OCI-M1 (cell line): ENCODE measurements around the gene PLIN4.

ENCODE experiments used
- DNase-seq: peaks from one replicate; lab custom pipeline; 2025; lab: John Stamatoyannopoulos, UW

The PLIN4 gene

GRCh38 chr19:4455719-4456475 lies 62.4 kb downstream of the PLIN4 start:
- no peak for DNase-seq

- DNase-seq = peak; percentile 4
Measured at GRCh38 chr19:4454747-4455718, 63.3 kb downstream of the PLIN4 start.

GRCh38 chr19:4453232-4454179 lies 64.8 kb downstream of the PLIN4 start:
- DNase-seq = no peak

GRCh38 chr19:4452230-4452990 lies 65.9 kb downstream of the PLIN4 start:
- DNase-seq = no peak
